ENCODE data around the gene MBD3L1. TPM values are rescaled to one million over a fixed set of nuclear protein-coding genes. Genes with fewer than 3 reads are reported as not detected.

Gene MBD3L1
- polyA plus RNA-seq, 1 of the 3 experiments (the other 2 are of a cell fraction), result not detected

DNA sequence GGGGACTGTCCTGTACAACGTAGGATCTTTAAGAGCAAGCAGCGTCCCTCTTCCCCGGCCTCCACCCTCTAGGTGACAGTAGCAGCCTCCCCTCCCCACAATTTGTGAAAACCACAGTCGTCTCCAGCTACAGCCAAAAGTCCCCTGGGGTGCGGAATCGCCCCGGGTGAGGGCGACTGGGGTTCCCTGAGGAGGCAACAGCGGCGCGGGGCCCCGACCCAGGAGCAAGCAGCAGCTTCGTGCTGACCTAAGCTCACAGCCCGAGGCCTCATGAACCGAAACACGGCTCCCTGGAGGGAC is 395 bp upstream of the MBD3L1 start:
- H3K27ac ChIP-seq (ENCODE audit: low read depth in 2 of 2, low read length in 1 of 2), result peak overlapping the region; percentile 89 to 90
- no peak for DNase-seq
- H3K9me2 ChIP-seq, result no peaks in the 10 kb centered on the region
- peak overlapping the region; percentile 89; the same call in 1 of the 2 replicates for H2AFZ ChIP-seq (ENCODE audit: low read depth)
- H3K9me3 ChIP-seq, result no peaks in the 10 kb centered on the region
- CTCF ChIA-PET, result interaction anchor here (1.0 to 1.4 kb wide), 2 partner anchors 15 to 177 kb away, joined by 3 read pairs; no protein-coding TSS in a partner anchor
- peaks cover 5 to 6% of the 10 kb centered on the region in 2 experiments; a peak in 2 of 4 replicates for H3K4me1 ChIP-seq (ENCODE audit: control insufficient read depth in 1 of 2, insufficient read depth in 2 of 2, low read depth in 1 of 2, low read length in 1 of 2)
- H4K20me1 ChIP-seq (ENCODE audit: insufficient read depth), result no peaks in the 10 kb centered on the region
- POLR2A ChIA-PET, result interaction anchor here (1.3 kb wide), 1 partner anchor 27 kb away, joined by 3 read pairs; no protein-coding TSS in a partner anchor
- H3K79me2 ChIP-seq (ENCODE audit: insufficient read depth), result no peaks in the 10 kb centered on the region
- under 1% methylated on average over 10 of the region's 16 CpGs for WGBS (ENCODE audit: low lambda C conversion rate)
- peak overlapping the region; percentile 88 for H3K4me2 ChIP-seq
- peak overlapping the region; percentile 79 to 92 for H3K4me3 ChIP-seq (ENCODE audit: low read depth in 2 of 2, low read length in 1 of 2)
- H3K27me3 ChIP-seq (ENCODE audit: insufficient read depth), result peaks cover 4% of the 10 kb centered on the region; the same call in 1 of the 2 replicates
- H3F3A ChIP-seq (replicated peaks; ENCODE audit: insufficient read depth), result no peaks in the 10 kb centered on the region
- TF ChIP-seq MXI1 (IDR thresholded peaks at IDR 0.05; ENCODE audit: low read depth, low read length) (no peak), GATA2 (CRISPR knock-in tag; IDR thresholded peaks at IDR 0.05) (no peak), RFX5 (IDR thresholded peaks at IDR 0.05; ENCODE audit: low read length) (no peak), RAD21 (IDR thresholded peaks at IDR 0.05; ENCODE audit: low read length) (no peak), FOSL2 (IDR thresholded peaks at IDR 0.05; ENCODE audit: borderline replicate concordance, low read depth) (no peak), GABPA (IDR thresholded peaks at IDR 0.05; ENCODE audit: low read depth) (no peak), CHD2 (IDR thresholded peaks at IDR 0.05; ENCODE audit: low read length, partially characterized antibody) (no peak), RXRA (IDR thresholded peaks at IDR 0.05; ENCODE audit: borderline replicate concordance, low read depth) (no peak)
- peak overlapping the region; percentile 89 for H3K9ac ChIP-seq
- peaks cover 5 to 23% of the 10 kb centered on the region in 2 experiments for H3K36me3 ChIP-seq (replicated peaks in 1 of 2; ENCODE audit: control insufficient read depth in 1 of 2, insufficient read depth in 2 of 2, low read length in 1 of 2)

DNA sequence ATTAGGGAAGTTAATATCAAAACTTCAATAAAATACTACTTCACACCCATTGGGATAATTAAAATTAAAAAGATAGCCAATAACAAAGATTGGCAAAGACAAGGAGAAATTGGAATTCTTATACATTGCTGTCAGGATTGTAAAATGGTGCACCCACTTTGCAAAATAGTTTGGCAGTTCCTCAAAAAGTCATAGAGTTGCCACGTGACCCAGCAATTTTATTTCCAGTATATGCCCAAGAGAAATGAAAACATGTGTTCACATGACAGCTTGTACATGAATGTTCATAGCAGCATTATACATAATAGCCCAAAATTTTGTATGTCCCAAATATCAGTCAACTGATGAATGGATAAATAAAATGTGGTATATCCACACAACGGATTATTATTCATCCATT is 3.3 kb downstream of the MBD3L1 start:
- Histone ChIP-seq H3K27ac (ENCODE audit: low read depth in 2 of 2, low read length in 1 of 2) (no peak overlapping the region), H3K4me1 (ENCODE audit: control insufficient read depth in 1 of 2, insufficient read depth in 2 of 2, low read depth in 1 of 2, low read length in 1 of 2) (peaks cover 5 to 6% of the 10 kb centered on the region in 2 experiments; a peak in 2 of 4 replicates), H3K4me2 (no peak overlapping the region), H3K9ac (no peak overlapping the region), H3K36me3 (replicated peaks in 1 of 2; ENCODE audit: control insufficient read depth in 1 of 2, insufficient read depth in 2 of 2, low read length in 1 of 2) (peaks cover 0 to 6% of the 10 kb centered on the region in 2 experiments), H4K20me1 (ENCODE audit: insufficient read depth) (no peaks in the 10 kb centered on the region), H3K79me2 (ENCODE audit: insufficient read depth) (no peaks in the 10 kb centered on the region), H3K4me3 (ENCODE audit: low read depth in 2 of 2, low read length in 1 of 2) (no peak overlapping the region), H3K27me3 (ENCODE audit: insufficient read depth) (peaks cover 19% of the 10 kb centered on the region; the same call in 1 of the 2 replicates), H2AFZ (ENCODE audit: low read depth) (no peak overlapping the region), H3K9me3 (no peaks in the 10 kb centered on the region), H3F3A (replicated peaks; ENCODE audit: insufficient read depth) (no peaks in the 10 kb centered on the region), H3K9me2 (no peaks in the 10 kb centered on the region)
- WGBS (ENCODE audit: low lambda C conversion rate), result 18% methylated on average over 2 of the region's 2 CpGs
- ChIA-PET CTCF (no interaction called here), POLR2A (no interaction called here)
- no peak for TF ChIP-seq GATA2 (CRISPR knock-in tag; IDR thresholded peaks at IDR 0.05)
- TF ChIP-seq, protein P1, sequence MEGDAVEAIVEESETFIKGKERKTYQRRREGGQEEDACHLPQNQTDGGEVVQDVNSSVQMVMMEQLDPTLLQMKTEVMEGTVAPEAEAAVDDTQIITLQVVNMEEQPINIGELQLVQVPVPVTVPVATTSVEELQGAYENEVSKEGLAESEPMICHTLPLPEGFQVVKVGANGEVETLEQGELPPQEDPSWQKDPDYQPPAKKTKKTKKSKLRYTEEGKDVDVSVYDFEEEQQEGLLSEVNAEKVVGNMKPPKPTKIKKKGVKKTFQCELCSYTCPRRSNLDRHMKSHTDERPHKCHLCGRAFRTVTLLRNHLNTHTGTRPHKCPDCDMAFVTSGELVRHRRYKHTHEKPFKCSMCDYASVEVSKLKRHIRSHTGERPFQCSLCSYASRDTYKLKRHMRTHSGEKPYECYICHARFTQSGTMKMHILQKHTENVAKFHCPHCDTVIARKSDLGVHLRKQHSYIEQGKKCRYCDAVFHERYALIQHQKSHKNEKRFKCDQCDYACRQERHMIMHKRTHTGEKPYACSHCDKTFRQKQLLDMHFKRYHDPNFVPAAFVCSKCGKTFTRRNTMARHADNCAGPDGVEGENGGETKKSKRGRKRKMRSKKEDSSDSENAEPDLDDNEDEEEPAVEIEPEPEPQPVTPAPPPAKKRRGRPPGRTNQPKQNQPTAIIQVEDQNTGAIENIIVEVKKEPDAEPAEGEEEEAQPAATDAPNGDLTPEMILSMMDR (IDR thresholded peaks at IDR 0.05), result no peak
- no peak for TF ChIP-seq SIN3A (IDR thresholded peaks at IDR 0.05; ENCODE audit: borderline replicate concordance, low read depth, low read length)
- no peak for TF ChIP-seq SMC3 (IDR thresholded peaks at IDR 0.05; ENCODE audit: low read depth, low read length)
- no peak for TF ChIP-seq TCF12 (IDR thresholded peaks at IDR 0.05)
- no peak for TF ChIP-seq RFX5 (IDR thresholded peaks at IDR 0.05; ENCODE audit: low read length)
- no peak for TF ChIP-seq RXRA (IDR thresholded peaks at IDR 0.05; ENCODE audit: borderline replicate concordance, low read depth)
- TF ChIP-seq, protein P2, sequence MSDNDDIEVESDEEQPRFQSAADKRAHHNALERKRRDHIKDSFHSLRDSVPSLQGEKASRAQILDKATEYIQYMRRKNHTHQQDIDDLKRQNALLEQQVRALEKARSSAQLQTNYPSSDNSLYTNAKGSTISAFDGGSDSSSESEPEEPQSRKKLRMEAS (IDR thresholded peaks at IDR 0.05; ENCODE audit: low read depth), result no peak
- no peak for TF ChIP-seq YY1 (IDR thresholded peaks at IDR 0.05; ENCODE audit: low read depth)
- no peak for DNase-seq
